ENCODE data around the gene SLC15A1.

- no peak for TF ChIP-seq POLR2A (IDR thresholded peaks at IDR 0.05; ENCODE audit: low read length)
- TF ChIP-seq GATA1 (IDR thresholded peaks at IDR 0.05; ENCODE audit: low read depth, low read length), result no peak
Observed at GRCh38 chr13:98717256-98717655, 35.2 kb downstream of the SLC15A1 start.
